Keratinocyte (primary cell): ENCODE data around the gene KCNC4. TPM values are rescaled to one million over a fixed set of nuclear protein-coding genes. Genes with fewer than 3 reads are reported as not detected.

Experiments used
- DNase-seq: peaks from one replicate; pipeline ENCODE4 v3.0.0-alpha.2; 2011; ENCODE audit warnings: low read depth, missing footprints, low spot score
- FAIRE-seq: peaks from 2 replicates; lab custom pipeline; 2011; peaks lifted over from hg19 to GRCh38; lab: Jason Lieb, UNC
- H2AFZ ChIP-seq: 2 replicates; pipeline ENCODE4 v1.6.0; 2012; ENCODE audit warnings: low read length, control low read depth, inconsistent platforms; ENCODE audit not compliant: control insufficient read depth
- H3K27ac ChIP-seq: 2 replicates; pipeline ENCODE4 v1.5.1; 2011; ENCODE audit warnings: low read length; ENCODE audit not compliant: control insufficient read depth, insufficient read depth
- H3K27me3 ChIP-seq: 3 replicates; pipeline ENCODE4 v1.6.0; 2011; ENCODE audit warnings: low read length; ENCODE audit not compliant: control insufficient read depth, insufficient read depth; ENCODE audit errors: extremely low read depth
- H3K36me3 ChIP-seq, 2 experiments: 2 replicates in 1 of 2; 3 replicates in 1 of 2; pipeline ENCODE4 v1.5.1; 2011; ENCODE audit warnings: low read length in 2 of 2, mild to moderate bottlenecking in 1 of 2; ENCODE audit not compliant: control insufficient read depth in 2 of 2, insufficient read depth in 2 of 2; ENCODE audit errors: extremely low read depth in 1 of 2
- H3K4me1 ChIP-seq: 3 replicates; pipeline ENCODE4 v1.5.1; 2011; ENCODE audit warnings: low read length; ENCODE audit not compliant: control insufficient read depth, insufficient read depth; ENCODE audit errors: extremely low read depth
- H3K4me2 ChIP-seq: 3 replicates; pipeline ENCODE4 v1.6.0; 2011; ENCODE audit warnings: low read depth, low read length; ENCODE audit not compliant: control insufficient read depth, insufficient read depth; ENCODE audit errors: extremely low read depth
- H3K4me3 ChIP-seq, 3 experiments: fragments of 200-600 bp in 1 of 3; sonication (generic) in 1 of 3; 2 replicates in 2 of 3; 3 replicates in 1 of 3; pipeline ENCODE4 v1.5.1; 2011 to 2016; ENCODE audit warnings: low read length in 3 of 3, mild to moderate bottlenecking in 3 of 3, control low read depth in 2 of 3, inconsistent platforms in 1 of 3, low read depth in 1 of 3, mixed read lengths in 1 of 3, mixed run types in 1 of 3, moderate library complexity in 1 of 3; ENCODE audit not compliant: control insufficient read depth in 2 of 3, insufficient read depth in 2 of 3; ENCODE audit errors: extremely low read depth in 1 of 3
- H3K79me2 ChIP-seq: 2 replicates; pipeline ENCODE4 v1.6.0; 2012; ENCODE audit warnings: low read length; ENCODE audit not compliant: control insufficient read depth, insufficient read depth
- H3K9ac ChIP-seq: 3 replicates; pipeline ENCODE4 v1.6.0; 2011; ENCODE audit warnings: low read length; ENCODE audit not compliant: control insufficient read depth, insufficient read depth; ENCODE audit errors: extremely low read depth
- H3K9me1 ChIP-seq: 3 replicates; pipeline ENCODE4 v1.6.0; 2011; ENCODE audit warnings: low read length; ENCODE audit not compliant: control insufficient read depth, insufficient read depth; ENCODE audit errors: extremely low read depth
- H3K9me3 ChIP-seq: 2 replicates; pipeline ENCODE4 v1.5.1; 2012; ENCODE audit warnings: low read depth, low read length; ENCODE audit not compliant: control insufficient read depth
- H4K20me1 ChIP-seq: 3 replicates; pipeline ENCODE4 v1.6.0; 2011; ENCODE audit warnings: low read length; ENCODE audit not compliant: control insufficient read depth, insufficient read depth; ENCODE audit errors: extremely low read depth
- EZH2 ChIP-seq: IDR thresholded peaks from one replicate; pipeline ENCODE4 v1.6.1; 2012; ENCODE audit warnings: inconsistent platforms, mild to moderate bottlenecking, low read length, moderate library complexity
- dilution Hi-C: fragments of 300-500 bp; cut with MboI; formaldehyde crosslinking; loops from one replicate; pipeline ENCODE4 v1.7.0; 2020; ENCODE audit warnings: low sequenced_read_pairs; ENCODE audit not compliant: extremely low pct_ligation_motif_present
- polyA plus RNA-seq, 5 experiments: library from polyadenylated mRNA; depleted of rRNA in 3 of 5; stranded (reverse) in 3 of 5; stranded (forward) in 1 of 5; unstranded in 1 of 5; fragments of >200 nt; gene quantifications; 1 replicate in 1 of 5; 2 replicates in 3 of 5; 3 replicates in 1 of 5; pipeline versions ENCODE4 v1.2.1 to v1.2.3, GENCODE V29; 2011 to 2012; ENCODE audit warnings: missing spikeins in 2 of 5, low read depth in 1 of 5, low replicate concordance in 1 of 5
- TF ChIP-seq, protein P1 (sequence below), 3 experiments: IDR thresholded peaks in 1 of 3; conservative IDR thresholded peaks in 1 of 3; optimal IDR thresholded peaks in 1 of 3; 2 replicates in 2 of 3; 3 replicates in 1 of 3; pipeline versions ENCODE3 to v1.5.1; 2011; ENCODE audit warnings: low read length in 3 of 3, mild to moderate bottlenecking in 3 of 3, moderate library complexity in 2 of 3, control low read depth in 1 of 3, inconsistent platforms in 1 of 3; ENCODE audit not compliant: insufficient read depth in 2 of 3; ENCODE audit errors: extremely low read depth in 1 of 3

KCNC4 gene
- polyA plus RNA-seq, 1 donor (not counting 4 experiments of a cell fraction or from before 2014, with no cell fraction given), result 1.3 TPM

DNA sequence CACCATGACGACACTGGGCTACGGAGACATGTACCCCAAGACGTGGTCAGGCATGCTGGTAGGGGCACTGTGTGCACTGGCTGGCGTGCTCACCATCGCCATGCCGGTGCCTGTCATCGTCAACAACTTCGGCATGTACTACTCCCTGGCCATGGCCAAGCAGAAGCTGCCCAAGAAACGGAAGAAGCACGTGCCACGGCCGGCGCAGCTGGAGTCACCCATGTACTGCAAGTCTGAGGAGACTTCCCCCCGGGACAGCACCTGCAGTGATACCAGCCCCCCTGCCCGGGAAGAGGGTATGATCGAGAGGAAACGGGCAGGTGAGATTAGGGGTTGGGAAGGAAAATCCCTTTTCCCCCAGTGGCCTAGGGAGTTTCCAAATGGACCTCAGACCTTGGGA lies 13.5 kb downstream of the KCNC4 start:
- FAIRE-seq, result no peak
- Histone ChIP-seq H3K27me3 (no peaks in the 10 kb centered on the region), H4K20me1 (no peaks in the 10 kb centered on the region), H3K4me1 (peaks cover 8% of the 10 kb centered on the region), H3K9me3 (no peaks in the 10 kb centered on the region), H3K27ac (no peak overlapping the region), H3K9me1 (peaks cover 3% of the 10 kb centered on the region), H3K4me2 (no peak overlapping the region), H3K36me3 (peaks cover 0 to 1% of the 10 kb centered on the region in 2 experiments), H2AFZ (no peak overlapping the region), H3K9ac (no peak overlapping the region), H3K79me2 (no peaks in the 10 kb centered on the region), H3K4me3 (no peak overlapping the region)
- dilution Hi-C loops, result no loop called here
- no peak for DNase-seq
- TF ChIP-seq EZH2, result no peak
- TF ChIP-seq, protein P1, sequence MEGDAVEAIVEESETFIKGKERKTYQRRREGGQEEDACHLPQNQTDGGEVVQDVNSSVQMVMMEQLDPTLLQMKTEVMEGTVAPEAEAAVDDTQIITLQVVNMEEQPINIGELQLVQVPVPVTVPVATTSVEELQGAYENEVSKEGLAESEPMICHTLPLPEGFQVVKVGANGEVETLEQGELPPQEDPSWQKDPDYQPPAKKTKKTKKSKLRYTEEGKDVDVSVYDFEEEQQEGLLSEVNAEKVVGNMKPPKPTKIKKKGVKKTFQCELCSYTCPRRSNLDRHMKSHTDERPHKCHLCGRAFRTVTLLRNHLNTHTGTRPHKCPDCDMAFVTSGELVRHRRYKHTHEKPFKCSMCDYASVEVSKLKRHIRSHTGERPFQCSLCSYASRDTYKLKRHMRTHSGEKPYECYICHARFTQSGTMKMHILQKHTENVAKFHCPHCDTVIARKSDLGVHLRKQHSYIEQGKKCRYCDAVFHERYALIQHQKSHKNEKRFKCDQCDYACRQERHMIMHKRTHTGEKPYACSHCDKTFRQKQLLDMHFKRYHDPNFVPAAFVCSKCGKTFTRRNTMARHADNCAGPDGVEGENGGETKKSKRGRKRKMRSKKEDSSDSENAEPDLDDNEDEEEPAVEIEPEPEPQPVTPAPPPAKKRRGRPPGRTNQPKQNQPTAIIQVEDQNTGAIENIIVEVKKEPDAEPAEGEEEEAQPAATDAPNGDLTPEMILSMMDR (optimal IDR thresholded peaks at IDR 0.05 in 1 of 3, IDR thresholded peaks at IDR 0.05 in 1 of 3, conservative IDR thresholded peaks at IDR 0.05 in 1 of 3; ENCODE audit: extremely low read depth in 1 of 3, insufficient read depth in 2 of 3, low read length in 3 of 3), result no peak

DNA sequence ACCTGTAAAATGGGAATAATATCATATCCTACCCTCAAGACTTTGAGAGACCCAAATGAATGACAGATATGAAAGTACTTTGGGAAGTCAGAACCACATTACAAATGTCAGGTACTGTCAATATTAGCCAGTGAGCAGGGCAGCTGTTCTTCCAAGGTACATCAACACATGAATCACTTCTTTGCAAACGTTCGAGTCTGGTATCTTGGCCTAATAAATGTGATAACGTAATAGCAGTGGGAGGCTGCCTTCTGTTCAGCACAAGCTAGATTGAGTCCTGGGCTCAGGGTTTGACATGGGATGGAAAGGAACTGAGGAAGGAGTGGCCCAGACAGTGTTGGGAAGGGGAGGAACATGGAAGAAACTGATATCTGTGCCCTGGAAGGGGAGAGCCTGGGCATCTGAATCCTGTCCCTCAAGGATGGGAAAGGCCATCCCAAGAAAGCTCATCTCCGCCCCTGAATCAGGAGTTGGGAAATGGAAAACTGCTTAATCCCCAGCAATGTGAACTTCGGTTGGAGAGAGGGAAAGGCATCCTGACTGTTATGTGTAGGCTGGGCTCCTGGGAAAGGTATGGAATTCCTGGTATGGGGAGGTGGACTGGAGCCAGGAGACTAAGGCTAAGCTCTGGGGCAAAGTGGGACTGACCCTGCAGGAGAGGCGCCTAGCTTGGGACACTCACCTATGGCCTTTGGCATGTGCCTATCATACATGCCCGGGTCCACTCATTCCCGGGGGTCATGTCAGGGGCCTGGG lies 14.3 kb downstream of the KCNC4 start:
- DNase-seq (no peak), FAIRE-seq (no peak)
- dilution Hi-C loops, result no loop called here
- H3K9me3 ChIP-seq, result no peaks in the 10 kb centered on the region
- no peaks in the 10 kb centered on the region for H3K79me2 ChIP-seq
- TF ChIP-seq, protein P1 (optimal IDR thresholded peaks at IDR 0.05 in 1 of 3, IDR thresholded peaks at IDR 0.05 in 1 of 3, conservative IDR thresholded peaks at IDR 0.05 in 1 of 3; ENCODE audit: extremely low read depth in 1 of 3, insufficient read depth in 2 of 3, low read length in 3 of 3), result no peak
- TF ChIP-seq EZH2, result no peak
- no peak overlapping the region for H3K4me2 ChIP-seq
- peaks cover 3% of the 10 kb centered on the region for H3K9me1 ChIP-seq
- H2AFZ ChIP-seq, result no peak overlapping the region
- peaks cover 16% of the 10 kb centered on the region for H3K4me1 ChIP-seq
- peaks cover 0 to 1% of the 10 kb centered on the region in 2 experiments for H3K36me3 ChIP-seq
- no peak overlapping the region for H3K9ac ChIP-seq
- H4K20me1 ChIP-seq, result no peaks in the 10 kb centered on the region
- H3K27ac ChIP-seq, result no peak overlapping the region
- no peak overlapping the region for H3K4me3 ChIP-seq
- no peaks in the 10 kb centered on the region for H3K27me3 ChIP-seq
